Embryonic facial prominence (tissue), 1 donor: ENCODE data around the gene GLYR1.

ENCODE experiments used
- DNase-seq: peaks from one replicate; pipeline ENCODE4 v3.0.0-alpha.2; 2016; ENCODE audit errors: extremely low spot score

The GLYR1 gene

GRCh38 chr16:4806280-4806679, 40.8 kb downstream of the GLYR1 start:
- DNase-seq: no peak

- no peak for DNase-seq
Measured at GRCh38 chr16:4805231-4805630, 41.9 kb downstream of the GLYR1 start.

- DNase-seq: no peak
Measured at GRCh38 chr16:4803898-4804762, 43.0 kb downstream of the GLYR1 start.

GRCh38 chr16:4803401-4803844, 43.7 kb downstream of the GLYR1 start:
- DNase-seq: no peak

- DNase-seq: peak; percentile 84
Measured at GRCh38 chr16:4802659-4803287, 44.3 kb downstream of the GLYR1 start.

GRCh38 chr16:4801962-4802658, 45.0 kb downstream of the GLYR1 start, which contains the start of gene ROGDI:
ROGDI (minus strand) TSS chr16:4802633; CDS start chr16:4802571, 62 bp downstream.
- DNase-seq: no peak

GRCh38 chr16:4801051-4801961, 45.8 kb downstream of the GLYR1 start:
- no peak for DNase-seq

- DNase-seq: no peak
Measured at GRCh38 chr16:4800290-4801041, 46.6 kb downstream of the GLYR1 start.

GRCh38 chr16:4799171-4799855, 47.8 kb downstream of the GLYR1 start:
- no peak for DNase-seq

GRCh38 chr16:4798456-4798855, 48.6 kb downstream of the GLYR1 start:
- DNase-seq: no peak

GRCh38 chr16:4797805-4798252, 49.3 kb downstream of the GLYR1 start:
- no peak for DNase-seq

- DNase-seq: no peak
Measured at GRCh38 chr16:4796982-4797804, 49.9 kb downstream of the GLYR1 start.

- DNase-seq: no peak
Measured at GRCh38 chr16:4795828-4796572, 51.1 kb downstream of the GLYR1 start.

- no peak for DNase-seq
Measured at GRCh38 chr16:4795181-4795827, 51.8 kb downstream of the GLYR1 start, which contains the start of gene SMIM22. SMIM22 (plus strand) TSS chr16:4795369; CDS start chr16:4795735, 366 bp downstream.

GRCh38 chr16:4792951-4793513, 54.1 kb downstream of the GLYR1 start:
- no peak for DNase-seq

GRCh38 chr16:4790871-4791270, 56.2 kb downstream of the GLYR1 start:
- DNase-seq: no peak

GRCh38 chr16:4790261-4790660, 56.8 kb downstream of the GLYR1 start:
- no peak for DNase-seq
